Keratinocyte (primary cell): ENCODE measurements around the gene WDR1. TPM values are rescaled to one million over a fixed set of nuclear protein-coding genes. Genes with fewer than 3 reads are reported as not detected.

Experiments used
- DNase-seq: peaks from one replicate; pipeline ENCODE4 v3.0.0-alpha.2; 2011; ENCODE audit warnings: low read depth, missing footprints, low spot score
- FAIRE-seq: peaks from 2 replicates; lab custom pipeline; 2011; peaks lifted over from hg19 to GRCh38; lab: Jason Lieb, UNC
- H2AFZ ChIP-seq: 2 replicates; pipeline ENCODE4 v1.6.0; 2012; ENCODE audit warnings: low read length, control low read depth, inconsistent platforms; ENCODE audit not compliant: control insufficient read depth
- H3K27ac ChIP-seq: 2 replicates; pipeline ENCODE4 v1.5.1; 2011; ENCODE audit warnings: low read length; ENCODE audit not compliant: control insufficient read depth, insufficient read depth
- H3K27me3 ChIP-seq: 3 replicates; pipeline ENCODE4 v1.6.0; 2011; ENCODE audit warnings: low read length; ENCODE audit not compliant: control insufficient read depth, insufficient read depth; ENCODE audit errors: extremely low read depth
- H3K36me3 ChIP-seq, 2 experiments: 2 replicates in 1 of 2; 3 replicates in 1 of 2; pipeline ENCODE4 v1.5.1; 2011; ENCODE audit warnings: low read length in 2 of 2, mild to moderate bottlenecking in 1 of 2; ENCODE audit not compliant: control insufficient read depth in 2 of 2, insufficient read depth in 2 of 2; ENCODE audit errors: extremely low read depth in 1 of 2
- H3K4me1 ChIP-seq: 3 replicates; pipeline ENCODE4 v1.5.1; 2011; ENCODE audit warnings: low read length; ENCODE audit not compliant: control insufficient read depth, insufficient read depth; ENCODE audit errors: extremely low read depth
- H3K4me2 ChIP-seq: 3 replicates; pipeline ENCODE4 v1.6.0; 2011; ENCODE audit warnings: low read depth, low read length; ENCODE audit not compliant: control insufficient read depth, insufficient read depth; ENCODE audit errors: extremely low read depth
- H3K4me3 ChIP-seq, 3 experiments: fragments of 200-600 bp in 1 of 3; sonication (generic) in 1 of 3; 2 replicates in 2 of 3; 3 replicates in 1 of 3; pipeline ENCODE4 v1.5.1; 2011 to 2016; ENCODE audit warnings: low read length in 3 of 3, mild to moderate bottlenecking in 3 of 3, control low read depth in 2 of 3, inconsistent platforms in 1 of 3, low read depth in 1 of 3, mixed read lengths in 1 of 3, mixed run types in 1 of 3, moderate library complexity in 1 of 3; ENCODE audit not compliant: control insufficient read depth in 2 of 3, insufficient read depth in 2 of 3; ENCODE audit errors: extremely low read depth in 1 of 3
- H3K79me2 ChIP-seq: 2 replicates; pipeline ENCODE4 v1.6.0; 2012; ENCODE audit warnings: low read length; ENCODE audit not compliant: control insufficient read depth, insufficient read depth
- H3K9ac ChIP-seq: 3 replicates; pipeline ENCODE4 v1.6.0; 2011; ENCODE audit warnings: low read length; ENCODE audit not compliant: control insufficient read depth, insufficient read depth; ENCODE audit errors: extremely low read depth
- H3K9me1 ChIP-seq: 3 replicates; pipeline ENCODE4 v1.6.0; 2011; ENCODE audit warnings: low read length; ENCODE audit not compliant: control insufficient read depth, insufficient read depth; ENCODE audit errors: extremely low read depth
- H3K9me3 ChIP-seq: 2 replicates; pipeline ENCODE4 v1.5.1; 2012; ENCODE audit warnings: low read depth, low read length; ENCODE audit not compliant: control insufficient read depth
- H4K20me1 ChIP-seq: 3 replicates; pipeline ENCODE4 v1.6.0; 2011; ENCODE audit warnings: low read length; ENCODE audit not compliant: control insufficient read depth, insufficient read depth; ENCODE audit errors: extremely low read depth
- EZH2 ChIP-seq: IDR thresholded peaks from one replicate; pipeline ENCODE4 v1.6.1; 2012; ENCODE audit warnings: inconsistent platforms, mild to moderate bottlenecking, low read length, moderate library complexity
- dilution Hi-C: fragments of 300-500 bp; cut with MboI; formaldehyde crosslinking; loops from one replicate; pipeline ENCODE4 v1.7.0; 2020; ENCODE audit warnings: low sequenced_read_pairs; ENCODE audit not compliant: extremely low pct_ligation_motif_present
- polyA plus RNA-seq, 5 experiments: library from polyadenylated mRNA; depleted of rRNA in 3 of 5; stranded (reverse) in 3 of 5; stranded (forward) in 1 of 5; unstranded in 1 of 5; fragments of >200 nt; gene quantifications; 1 replicate in 1 of 5; 2 replicates in 3 of 5; 3 replicates in 1 of 5; pipeline versions ENCODE4 v1.2.1 to v1.2.3, GENCODE V29; 2011 to 2012; ENCODE audit warnings: missing spikeins in 2 of 5, low read depth in 1 of 5, low replicate concordance in 1 of 5
- TF ChIP-seq, protein P1 (sequence below), 3 experiments: IDR thresholded peaks in 1 of 3; conservative IDR thresholded peaks in 1 of 3; optimal IDR thresholded peaks in 1 of 3; 2 replicates in 2 of 3; 3 replicates in 1 of 3; pipeline versions ENCODE3 to v1.5.1; 2011; ENCODE audit warnings: low read length in 3 of 3, mild to moderate bottlenecking in 3 of 3, moderate library complexity in 2 of 3, control low read depth in 1 of 3, inconsistent platforms in 1 of 3; ENCODE audit not compliant: insufficient read depth in 2 of 3; ENCODE audit errors: extremely low read depth in 1 of 3

Gene WDR1
- polyA plus RNA-seq, 1 donor (not counting 4 experiments of a cell fraction or from before 2014, with no cell fraction given), result 423 TPM

DNA sequence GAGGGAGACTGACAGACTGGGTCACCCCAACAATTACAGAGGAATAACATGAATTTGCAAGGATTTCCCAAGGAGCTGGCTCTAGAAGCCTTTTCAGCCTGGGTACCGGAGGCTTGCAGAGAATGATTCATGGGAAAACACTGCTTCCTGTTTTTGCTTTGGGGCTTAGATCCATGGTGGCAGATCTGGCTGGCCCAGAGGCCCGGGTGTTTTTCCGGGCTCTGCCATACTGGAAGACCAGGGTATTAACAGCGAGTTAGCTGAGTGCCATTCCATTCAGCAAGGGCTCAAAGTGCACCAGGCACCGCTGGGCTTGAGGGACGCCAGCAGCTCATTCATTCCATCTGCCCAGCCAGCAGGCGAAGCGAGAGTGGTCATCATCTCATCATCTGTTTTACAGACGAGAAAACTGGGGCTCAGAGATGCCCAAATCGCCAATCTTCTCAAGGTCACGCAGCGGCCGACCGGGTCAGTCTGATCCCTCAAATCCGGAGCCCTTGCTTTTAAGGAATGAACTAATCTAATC lies 1.3 kb downstream of the WDR1 start:
- Histone ChIP-seq H3K4me2 (peak overlapping the region; percentile 97), H3K27ac (peak overlapping the region; percentile 74), H3K27me3 (no peaks in the 10 kb centered on the region), H3K9me1 (peaks cover 8% of the 10 kb centered on the region), H3K4me1 (peaks cover 34% of the 10 kb centered on the region), H4K20me1 (peaks cover 24% of the 10 kb centered on the region), H3K4me3 (peak overlapping the region; percentile 72 to 83 (median 74)), H3K79me2 (peaks cover 59% of the 10 kb centered on the region), H3K9ac (peak overlapping the region; percentile 80), H3K9me3 (no peaks in the 10 kb centered on the region), H2AFZ (no peak overlapping the region), H3K36me3 (peaks cover 33 to 55% of the 10 kb centered on the region in 2 experiments)
- TF ChIP-seq EZH2, result no peak
- TF ChIP-seq, protein P1, sequence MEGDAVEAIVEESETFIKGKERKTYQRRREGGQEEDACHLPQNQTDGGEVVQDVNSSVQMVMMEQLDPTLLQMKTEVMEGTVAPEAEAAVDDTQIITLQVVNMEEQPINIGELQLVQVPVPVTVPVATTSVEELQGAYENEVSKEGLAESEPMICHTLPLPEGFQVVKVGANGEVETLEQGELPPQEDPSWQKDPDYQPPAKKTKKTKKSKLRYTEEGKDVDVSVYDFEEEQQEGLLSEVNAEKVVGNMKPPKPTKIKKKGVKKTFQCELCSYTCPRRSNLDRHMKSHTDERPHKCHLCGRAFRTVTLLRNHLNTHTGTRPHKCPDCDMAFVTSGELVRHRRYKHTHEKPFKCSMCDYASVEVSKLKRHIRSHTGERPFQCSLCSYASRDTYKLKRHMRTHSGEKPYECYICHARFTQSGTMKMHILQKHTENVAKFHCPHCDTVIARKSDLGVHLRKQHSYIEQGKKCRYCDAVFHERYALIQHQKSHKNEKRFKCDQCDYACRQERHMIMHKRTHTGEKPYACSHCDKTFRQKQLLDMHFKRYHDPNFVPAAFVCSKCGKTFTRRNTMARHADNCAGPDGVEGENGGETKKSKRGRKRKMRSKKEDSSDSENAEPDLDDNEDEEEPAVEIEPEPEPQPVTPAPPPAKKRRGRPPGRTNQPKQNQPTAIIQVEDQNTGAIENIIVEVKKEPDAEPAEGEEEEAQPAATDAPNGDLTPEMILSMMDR (optimal IDR thresholded peaks at IDR 0.05 in 1 of 3, IDR thresholded peaks at IDR 0.05 in 1 of 3, conservative IDR thresholded peaks at IDR 0.05 in 1 of 3; ENCODE audit: extremely low read depth in 1 of 3, insufficient read depth in 2 of 3, low read length in 3 of 3), result no peak
- dilution Hi-C loops, result no loop called here
- DNase-seq (no peak), FAIRE-seq (peak; percentile 48)

DNA sequence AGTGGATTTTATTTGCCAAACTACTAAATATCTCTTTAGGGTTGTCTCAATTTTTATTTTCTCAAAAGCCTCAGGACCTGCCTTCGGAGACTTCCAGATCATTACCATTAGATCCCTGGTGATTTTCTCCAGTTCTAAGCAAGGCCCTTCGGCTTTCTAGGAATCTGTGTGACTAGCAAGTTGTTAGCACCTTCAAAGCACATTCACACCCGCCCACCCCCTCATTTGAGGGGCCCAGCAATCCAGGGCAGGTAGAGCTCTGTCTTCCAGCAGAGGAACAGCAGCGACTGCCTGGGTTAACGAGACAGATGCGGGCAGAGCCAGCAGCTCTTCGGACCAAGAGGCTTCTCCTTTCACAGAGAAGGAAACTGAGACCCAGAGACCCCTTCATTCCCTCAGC lies 2.0 kb downstream of the WDR1 start:
- Histone ChIP-seq H2AFZ (no peak overlapping the region), H3K79me2 (peaks cover 66% of the 10 kb centered on the region), H3K27me3 (no peaks in the 10 kb centered on the region), H3K4me3 (peak overlapping the region in 2 of 3 experiments; percentile 72 to 83), H3K9me1 (peaks cover 11% of the 10 kb centered on the region), H3K9me3 (no peaks in the 10 kb centered on the region), H4K20me1 (peaks cover 31% of the 10 kb centered on the region), H3K4me2 (peak overlapping the region; percentile 97), H3K27ac (no peak overlapping the region), H3K36me3 (peaks cover 38 to 61% of the 10 kb centered on the region in 2 experiments), H3K4me1 (peaks cover 41% of the 10 kb centered on the region), H3K9ac (no peak overlapping the region)
- dilution Hi-C loops, result no loop called here
- DNase-seq, result no peak
- TF ChIP-seq EZH2, result no peak
- TF ChIP-seq, protein P1 (optimal IDR thresholded peaks at IDR 0.05 in 1 of 3, IDR thresholded peaks at IDR 0.05 in 1 of 3, conservative IDR thresholded peaks at IDR 0.05 in 1 of 3; ENCODE audit: extremely low read depth in 1 of 3, insufficient read depth in 2 of 3, low read length in 3 of 3), result no peak
- no peak for FAIRE-seq
